Measurements from ENCODE around the gene HHIPL1. TPM values are rescaled to one million over a fixed set of nuclear protein-coding genes. Genes with fewer than 3 reads are reported as not detected.
A peak's percentile ranks its signal among the peaks of the same experiment; 100 is the strongest.

HHIPL1 gene
- total RNA-seq, 1 experiment from 2014 or later = 2.6 TPM

- Histone ChIP-seq H3K79me1 (ENCODE audit: insufficient read depth, low read depth, low read length, poor library complexity, severe bottlenecking) (no peaks in the 10 kb centered on the region), H3K23ac (ENCODE audit: insufficient read length, low read depth, low read length) (no peak overlapping the region), H3K79me2 (ENCODE audit: insufficient read depth, low read length) (no peaks in the 10 kb centered on the region), H2BK20ac (ENCODE audit: low read depth, low read length, poor library complexity, severe bottlenecking) (no peak overlapping the region), H2AFZ (ENCODE audit: low read length) (no peak overlapping the region), H2BK15ac (ENCODE audit: low read depth, low read length) (no peak overlapping the region), H3K4me1 (ENCODE audit: insufficient read depth, low read length) (peaks cover 8% of the 10 kb centered on the region), H3K56ac (ENCODE audit: insufficient read length, low read depth, low read length) (no peak overlapping the region), H3K27me3 (ENCODE audit: insufficient read depth, low read length) (no peaks in the 10 kb centered on the region), H3K9me3 (ENCODE audit: control insufficient read depth, low read depth, low read length) (no peaks in the 10 kb centered on the region), H2BK12ac (ENCODE audit: insufficient read length, low read depth, low read length) (no peak overlapping the region), H3K23me2 (ENCODE audit: insufficient read length, low read depth, low read length, poor library complexity, severe bottlenecking) (no peaks in the 10 kb centered on the region), H4K5ac (ENCODE audit: insufficient read length, low read depth, low read length) (no peak overlapping the region), H3T11ph (ENCODE audit: low read length) (no peak overlapping the region), H3K9ac (ENCODE audit: extremely low read depth, insufficient read length, low read length) (no peak overlapping the region), H3K27ac (ENCODE audit: insufficient read length, low read depth, low read length) (no peak overlapping the region), H4K8ac (replicated peaks; ENCODE audit: insufficient read length, low read depth, low read length) (no peak overlapping the region), H2AK5ac (ENCODE audit: insufficient read length, low read length) (no peak overlapping the region), H3K4ac (ENCODE audit: low read depth, low read length) (no peak overlapping the region), H3K18ac (ENCODE audit: insufficient read length, low read depth, low read length) (no peak overlapping the region), H2BK120ac (ENCODE audit: low read depth, low read length, poor library complexity, severe bottlenecking) (no peak overlapping the region), H4K20me1 (ENCODE audit: control insufficient read depth, insufficient read depth, insufficient read length) (no peaks in the 10 kb centered on the region), H4K91ac (ENCODE audit: insufficient read length, low read depth, low read length) (no peak overlapping the region), H3K14ac (ENCODE audit: insufficient read depth, low read length) (no peak overlapping the region), H2BK5ac (ENCODE audit: insufficient read length, low read length) (no peak overlapping the region), H3K4me2 (ENCODE audit: insufficient read depth, insufficient read length, low read length) (no peak overlapping the region)
- Mint-ChIP-seq H3K4me1 (peaks cover 60 to 75% of the 10 kb centered on the region in 2 experiments), H3K9me3 (no peaks in the 10 kb centered on the region; a peak in 1 of 5 replicates), H3K4me3 (peak overlapping the region in 1 of 2 experiments; percentile 16; a peak in 1 of 5 replicates), H3K36me3 (ENCODE audit: insufficient read depth in 1 of 3, low read depth in 3 of 3) (peaks cover 0 to 11% (median 6%) of the 10 kb centered on the region in 3 experiments; a peak in 3 of 7 replicates), H3K27me3 (ENCODE audit: low read depth) (peaks cover 17% of the 10 kb centered on the region), H3K27ac (peak overlapping the region in 1 of 3 experiments; percentile 44; a peak in 2 of 7 replicates)
- WGBS (ENCODE audit: extremely low coverage, insufficient read length, low lambda C conversion rate) = no CpG with 5 or more reads among the region's 2 CpGs
- no peak for TF ChIP-seq CTCF (conservative IDR thresholded peaks at IDR 0.05)
- no peak for DNase-seq
Observed at GRCh38 chr14:99667045-99667444, 22.1 kb downstream of the HHIPL1 start.

All from H9 (cell line).